RWPE2 (cell line): Measurements from ENCODE around the gene LIPA.
"Not testable (repeated sequence)": the region's sequence is repeated elsewhere in the genome, so short reads cannot be mapped to it uniquely, and the experiment has no call there.

Source experiments
- ATAC-seq: fragments of 200-7000 bp; cut with Tn5 transposase; 3 replicates; pipeline ENCODE4 v1.9.1; 2021; ENCODE audit warnings: low read depth
- DNase-seq: peaks from one replicate; pipeline ENCODE4 v3.0.0-alpha.2; 2020; ENCODE audit warnings: low spot score
- H3K27ac ChIP-seq: fragments of 450-650 bp; 2 replicates; pipeline ENCODE4 v1.5.1; 2017; ENCODE audit warnings: mild to moderate bottlenecking; ENCODE audit not compliant: poor library complexity, severe bottlenecking
- H3K27me3 ChIP-seq: fragments of 250-450 bp; sonication (Bioruptor Pico); 2 replicates; pipeline ENCODE4 v1.5.1; 2021; ENCODE audit warnings: mild to moderate bottlenecking, moderate library complexity; ENCODE audit not compliant: insufficient read depth, poor library complexity, severe bottlenecking
- H3K36me3 ChIP-seq: fragments of 250-450 bp; sonication (Bioruptor Pico); 2 replicates; pipeline ENCODE4 v1.5.1; 2020; ENCODE audit warnings: low read depth, mild to moderate bottlenecking, moderate library complexity
- H3K4me1 ChIP-seq: fragments of 250-450 bp; sonication (Bioruptor Pico); 2 replicates; pipeline ENCODE4 v1.5.1; 2021; ENCODE audit warnings: mild to moderate bottlenecking, moderate library complexity; ENCODE audit not compliant: insufficient read depth, poor library complexity, severe bottlenecking
- H3K4me3 ChIP-seq: fragments of 250-450 bp; sonication (Bioruptor Pico); 2 replicates; pipeline ENCODE4 v1.5.1; 2021; ENCODE audit warnings: mild to moderate bottlenecking, moderate library complexity; ENCODE audit not compliant: severe bottlenecking
- H3K9me3 ChIP-seq: fragments of 250-450 bp; sonication (Bioruptor Pico); 2 replicates; pipeline ENCODE4 v1.5.1; 2021; ENCODE audit warnings: mild to moderate bottlenecking, moderate library complexity; ENCODE audit not compliant: severe bottlenecking
- CTCF ChIP-seq: fragments of 450-650 bp; IDR thresholded peaks from one replicate; pipeline ENCODE4 v1.5.1; 2017; ENCODE audit warnings: mild to moderate bottlenecking, moderate library complexity; ENCODE audit not compliant: poor library complexity, severe bottlenecking

LIPA gene

GRCh38 chr10:89296220-89296648, 44.7 kb upstream of the LIPA start:
- H3K4me3 ChIP-seq, result no peak overlapping the region
- DNase-seq (no peak), ATAC-seq (no peak)
- no peaks in the 10 kb centered on the region for H3K27me3 ChIP-seq
- no peaks in the 10 kb centered on the region for H3K36me3 ChIP-seq
- no peak for TF ChIP-seq CTCF
- no peak overlapping the region for H3K27ac ChIP-seq
- H3K9me3 ChIP-seq, result peaks cover 2% of the 10 kb centered on the region
- peaks cover 7% of the 10 kb centered on the region for H3K4me1 ChIP-seq

- H3K4me1 ChIP-seq, result peaks cover 3% of the 10 kb centered on the region
- no peak for TF ChIP-seq CTCF
- no peaks in the 10 kb centered on the region for H3K36me3 ChIP-seq
- H3K4me3 ChIP-seq, result no peak overlapping the region
- no peaks in the 10 kb centered on the region for H3K27me3 ChIP-seq
- H3K9me3 ChIP-seq, result peaks cover 2% of the 10 kb centered on the region
- no peak for DNase-seq
- peak; percentile 65; the same call in 1 of the 3 replicates for ATAC-seq
- no peak overlapping the region for H3K27ac ChIP-seq
Observed at GRCh38 chr10:89295597-89295996, 44.0 kb upstream of the LIPA start.

- Histone ChIP-seq H3K4me1 (peaks cover 3% of the 10 kb centered on the region), H3K4me3 (no peak overlapping the region), H3K27ac (no peak overlapping the region), H3K27me3 (no peaks in the 10 kb centered on the region), H3K36me3 (no peaks in the 10 kb centered on the region), H3K9me3 (peaks cover 2% of the 10 kb centered on the region)
- ATAC-seq, result no peak
- DNase-seq, result no peak
- TF ChIP-seq CTCF, result no peak
Observed at GRCh38 chr10:89294721-89295239, 43.2 kb upstream of the LIPA start.

- H3K4me3 ChIP-seq, H3K36me3 ChIP-seq, H3K27me3 ChIP-seq, DNase-seq, ATAC-seq, H3K27ac ChIP-seq, H3K9me3 ChIP-seq: not testable (repeated sequence)
- peaks cover 33% of the 10 kb centered on the region for H3K4me1 ChIP-seq
Observed at GRCh38 chr10:89285303-89285702, 33.7 kb upstream of the LIPA start.

- Histone ChIP-seq H3K4me1 (peaks cover 37% of the 10 kb centered on the region), H3K27ac (peak overlapping the region; percentile 90)
- H3K27me3 ChIP-seq, ATAC-seq, DNase-seq, H3K9me3 ChIP-seq, H3K36me3 ChIP-seq, H3K4me3 ChIP-seq: not testable (repeated sequence)
Observed at GRCh38 chr10:89284711-89285110, 33.1 kb upstream of the LIPA start.

- TF ChIP-seq CTCF, result no peak
- Histone ChIP-seq H3K36me3 (no peaks in the 10 kb centered on the region), H3K4me1 (peaks cover 44% of the 10 kb centered on the region), H3K9me3 (no peaks in the 10 kb centered on the region), H3K27ac (peak overlapping the region; percentile 90), H3K4me3 (no peak overlapping the region), H3K27me3 (no peaks in the 10 kb centered on the region)
- DNase-seq (no peak), ATAC-seq (peak; percentile 58)
Observed at GRCh38 chr10:89283936-89284475, 32.4 kb upstream of the LIPA start.
